ENCODE results near the gene YIPF3. TPM values are rescaled to one million over a fixed set of nuclear protein-coding genes. Genes with fewer than 3 reads are reported as not detected.

The YIPF3 gene
- total RNA-seq, 4 donors from 2014 or later, result 83.4 to 146 (median 103) TPM

GRCh38 chr6:43488667-43489276 is 28.0 kb downstream of the YIPF3 start:
- intact Hi-C loops (cut with DNase I; ENCODE audit: low total_unique reads), result no loop called here
- 72 to 86% methylated on average over 1 to 4 of the region's 4 CpGs for WGBS, 2 donors (ENCODE audit: low coverage in 1 of 2)
- no peaks in the 10 kb centered on the region for H3K36me3 ChIP-seq

GRCh38 chr6:43481591-43482236 is 35.0 kb downstream of the YIPF3 start:
- Histone ChIP-seq H3K27ac (no peak overlapping the region), H3K27me3 (no peaks in the 10 kb centered on the region), H3K9me3 (no peaks in the 10 kb centered on the region), H3K4me1 (peaks cover 7 to 22% (median 12%) of the 10 kb centered on the region in 4 donors), H3K4me3 (no peak overlapping the region), H3K36me3 (no peaks in the 10 kb centered on the region)
- no peak for TF ChIP-seq POLR2A (IDR thresholded peaks at IDR 0.05)
- TF ChIP-seq EP300 (IDR thresholded peaks at IDR 0.05; ENCODE audit: low read depth), result no peak
- TF ChIP-seq CTCF (IDR thresholded peaks at IDR 0.05), result no peak
- no peak for TF ChIP-seq POLR2AphosphoS5 (IDR thresholded peaks at IDR 0.05)
- intact Hi-C loops (cut with DNase I; ENCODE audit: low total_unique reads) (no loop called here), in situ Hi-C loops (cut with MboI; ENCODE audit: low pct_ligation_motif_present in 1 of 4, low pct_unique_long_range_greater_than_20kb in 1 of 4, low sequenced_read_pairs in 3 of 4) (no loop called here)
- no peak for DNase-seq
- WGBS, 2 donors (ENCODE audit: low coverage in 1 of 2), result 89 to 93% methylated on average over 9 to 11 of the region's 11 CpGs

More at GRCh38 chr6:43488667-43489276, 28.0 kb downstream of the YIPF3 start:
- TF ChIP-seq POLR2A (IDR thresholded peaks at IDR 0.05) (no peak), POLR2AphosphoS5 (IDR thresholded peaks at IDR 0.05) (no peak), CTCF (IDR thresholded peaks at IDR 0.05) (no peak), EP300 (IDR thresholded peaks at IDR 0.05; ENCODE audit: low read depth) (no peak)
- Histone ChIP-seq H3K4me1 (peaks cover 8 to 21% (median 12%) of the 10 kb centered on the region in 4 donors), H3K4me3 (no peak overlapping the region), H3K9me3 (no peaks in the 10 kb centered on the region), H3K27me3 (no peaks in the 10 kb centered on the region), H3K27ac (no peak overlapping the region)
- in situ Hi-C loops (cut with MboI; ENCODE audit: low pct_ligation_motif_present in 1 of 4, low pct_unique_long_range_greater_than_20kb in 1 of 4, low sequenced_read_pairs in 3 of 4), result no loop called here
- no peak for DNase-seq

GRCh38 chr6:43481075-43481474 is 35.7 kb downstream of the YIPF3 start:
- TF ChIP-seq CTCF (IDR thresholded peaks at IDR 0.05), result no peak
- no peak for TF ChIP-seq EP300 (IDR thresholded peaks at IDR 0.05; ENCODE audit: low read depth)
- TF ChIP-seq POLR2AphosphoS5 (IDR thresholded peaks at IDR 0.05), result no peak
- no peak for TF ChIP-seq POLR2A (IDR thresholded peaks at IDR 0.05)
- DNase-seq, result no peak
- H3K9me3 ChIP-seq, result no peaks in the 10 kb centered on the region
- no peak overlapping the region for H3K4me3 ChIP-seq
- no peaks in the 10 kb centered on the region for H3K36me3 ChIP-seq
- in situ Hi-C loops (cut with MboI; ENCODE audit: low pct_ligation_motif_present in 1 of 4, low pct_unique_long_range_greater_than_20kb in 1 of 4, low sequenced_read_pairs in 3 of 4), result no loop called here
- 65 to 96% methylated on average over 2 of the region's 2 CpGs for WGBS, 2 donors (ENCODE audit: low coverage in 1 of 2)
- H3K27me3 ChIP-seq, result no peaks in the 10 kb centered on the region
- peaks cover 7 to 22% (median 13%) of the 10 kb centered on the region in 4 donors for H3K4me1 ChIP-seq
- H3K27ac ChIP-seq, result no peak overlapping the region
- intact Hi-C loops (cut with DNase I; ENCODE audit: low total_unique reads), result no loop called here

GRCh38 chr6:43478008-43478372 is 38.7 kb downstream of the YIPF3 start:
- Histone ChIP-seq H3K4me3 (peak overlapping the region; percentile 65 to 78 (median 76)), H3K27ac (peak overlapping the region; percentile 81 to 87 (median 84)), H3K4me1 (peaks cover 7 to 22% (median 13%) of the 10 kb centered on the region in 4 donors), H3K27me3 (no peaks in the 10 kb centered on the region), H3K9me3 (no peaks in the 10 kb centered on the region), H3K36me3 (no peaks in the 10 kb centered on the region)
- DNase-seq, result no peak
- in situ Hi-C loops (cut with MboI; ENCODE audit: low pct_ligation_motif_present in 1 of 4, low pct_unique_long_range_greater_than_20kb in 1 of 4, low sequenced_read_pairs in 3 of 4), result no loop called here
- 19% methylated on average over 3 of the region's 3 CpGs; no CpG with 5 or more reads in 1 of the 2 donors for WGBS, 2 donors (ENCODE audit: low coverage in 1 of 2)
- TF ChIP-seq EP300 (IDR thresholded peaks at IDR 0.05; ENCODE audit: low read depth), result no peak
- TF ChIP-seq POLR2AphosphoS5 (IDR thresholded peaks at IDR 0.05), result no peak
- TF ChIP-seq POLR2A (IDR thresholded peaks at IDR 0.05), result no peak
- no peak for TF ChIP-seq CTCF (IDR thresholded peaks at IDR 0.05)
- intact Hi-C loops (cut with DNase I; ENCODE audit: low total_unique reads), result no loop called here
